Hepatocyte (in vitro differentiated cells): ENCODE measurements around the gene PCNT. TPM values are rescaled to one million over a fixed set of nuclear protein-coding genes. Genes with fewer than 3 reads are reported as not detected.
"Not testable (repeated sequence)": the region's sequence is repeated elsewhere in the genome, so short reads cannot be mapped to it uniquely, and the experiment has no call there.

Experiments used
- DNase-seq: peaks from one replicate; pipeline ENCODE4 v3.0.0-alpha.2; 2016; ENCODE audit warnings: low spot score
- H2AFZ ChIP-seq: fragments of 200-600 bp; sonication (generic); 2 replicates; pipeline ENCODE4 v1.6.0; 2016; ENCODE audit warnings: antibody characterized with exemption, mild to moderate bottlenecking
- H3K27ac ChIP-seq: fragments of 200-600 bp; sonication (generic); 2 replicates; pipeline ENCODE4 v1.5.1; 2016; ENCODE audit warnings: mild to moderate bottlenecking
- H3K27me3 ChIP-seq: fragments of 200-600 bp; sonication (generic); 2 replicates; pipeline ENCODE4 v1.6.1; 2016
- H3K36me3 ChIP-seq: fragments of 200-600 bp; sonication (generic); replicated peaks from 2 replicates; pipeline ENCODE4 v1.5.1; 2016; ENCODE audit warnings: low read depth; ENCODE audit not compliant: insufficient read depth
- H3K4me1 ChIP-seq: fragments of 200-600 bp; sonication (generic); 2 replicates; pipeline ENCODE4 v1.5.1; 2016; ENCODE audit warnings: mild to moderate bottlenecking, moderate library complexity; ENCODE audit not compliant: insufficient read depth
- H3K4me2 ChIP-seq: fragments of 200-600 bp; sonication (generic); 2 replicates; pipeline ENCODE4 v1.6.0; 2016
- H3K4me3 ChIP-seq: fragments of 200-600 bp; sonication (generic); 2 replicates; pipeline ENCODE4 v1.5.1; 2016; ENCODE audit warnings: mild to moderate bottlenecking
- H3K79me2 ChIP-seq: fragments of 200-600 bp; sonication (generic); 2 replicates; pipeline ENCODE4 v1.6.0; 2017; ENCODE audit warnings: mild to moderate bottlenecking
- H3K9me2 ChIP-seq: fragments of 200-600 bp; sonication (generic); replicated peaks from 2 replicates; pipeline ENCODE4 v1.6.0; 2017; ENCODE audit warnings: mild to moderate bottlenecking; ENCODE audit not compliant: insufficient read depth
- H3K9me3 ChIP-seq: fragments of 200-600 bp; sonication (generic); 2 replicates; pipeline ENCODE4 v1.5.1; 2016; ENCODE audit warnings: low read depth, mild to moderate bottlenecking
- H4K20me1 ChIP-seq: fragments of 200-600 bp; sonication (generic); 2 replicates; pipeline ENCODE4 v1.6.0; 2016; ENCODE audit warnings: mild to moderate bottlenecking; ENCODE audit not compliant: insufficient read depth, poor library complexity, severe bottlenecking
- CTCF ChIP-seq: fragments of 200-600 bp; sonication (generic); IDR thresholded peaks from 2 replicates; pipeline ENCODE4 v1.5.1; 2016; ENCODE audit warnings: antibody characterized with exemption, mild to moderate bottlenecking; ENCODE audit not compliant: poor library complexity
- EZH2 ChIP-seq: fragments of 200-600 bp; sonication (generic); IDR thresholded peaks from 2 replicates; pipeline ENCODE4 v1.6.1; 2016; ENCODE audit warnings: antibody characterized with exemption, mild to moderate bottlenecking, borderline replicate concordance
- EZH2phosphoT487 ChIP-seq: fragments of 200-600 bp; sonication (generic); IDR thresholded peaks from one replicate; pipeline ENCODE4 v1.6.1; 2018; ENCODE audit warnings: antibody characterized with exemption, mild to moderate bottlenecking, low read depth, moderate library complexity; ENCODE audit not compliant: unreplicated experiment, severe bottlenecking
- WGBS: methylation state at CpG from one replicate; pipeline ENCODE4 v1.1.6; 2016; ENCODE audit warnings: low lambda C conversion rate; ENCODE audit errors: missing lambda C conversion rate; 5-methylcytosine and 5-hydroxymethylcytosine counted together
- polyA plus RNA-seq: library from polyadenylated mRNA; unstranded; fragments of >200 nt; fragmentation: Nextera tagmentation; extraction: Ambion mirVana; gene quantifications from 2 replicates; pipeline ENCODE4 v1.2.1, GENCODE V29; 2016
- total RNA-seq: library from RNA; depleted of rRNA; stranded (reverse); fragments of >200 nt; gene quantifications from 2 replicates; pipeline ENCODE4 v1.2.3, GENCODE V29; 2014

Gene PCNT
- total and polyA plus RNA-seq, 2 experiments from 2014 or later = 11.5 to 14.3 TPM

- H3K9me3 ChIP-seq = no peaks in the 10 kb centered on the region
- WGBS = 100% methylated on average over 2 of the region's 2 CpGs
Measured at GRCh38 chr21:46308431-46308830, 15.5 kb upstream of the PCNT start.

GRCh38 chr21:46310260-46310659, 13.7 kb upstream of the PCNT start:
- H2AFZ ChIP-seq, H3K79me2 ChIP-seq, H3K4me1 ChIP-seq, H3K4me3 ChIP-seq, H3K4me2 ChIP-seq, H4K20me1 ChIP-seq, H3K9me3 ChIP-seq, H3K9me2 ChIP-seq, H3K27ac ChIP-seq, H3K27me3 ChIP-seq, DNase-seq, H3K36me3 ChIP-seq: not testable (repeated sequence)
- WGBS = over 99% methylated on average over 8 of the region's 8 CpGs

More at GRCh38 chr21:46308431-46308830, 15.5 kb upstream of the PCNT start:
- Histone ChIP-seq H3K27ac (no peak overlapping the region), H3K79me2 (no peaks in the 10 kb centered on the region), H3K27me3 (no peaks in the 10 kb centered on the region), H3K4me3 (no peak overlapping the region), H3K4me2 (no peak overlapping the region), H4K20me1 (no peaks in the 10 kb centered on the region), H2AFZ (no peak overlapping the region), H3K36me3 (no peaks in the 10 kb centered on the region), H3K4me1 (no peaks in the 10 kb centered on the region), H3K9me2 (no peaks in the 10 kb centered on the region)
- DNase-seq = no peak
- TF ChIP-seq EZH2 (no peak), EZH2phosphoT487 (no peak), CTCF (no peak)

- no peaks in the 10 kb centered on the region for H3K4me1 ChIP-seq
- no peaks in the 10 kb centered on the region for H3K9me3 ChIP-seq
- H2AFZ ChIP-seq = no peak overlapping the region
- no peak for DNase-seq
- H3K27me3 ChIP-seq = no peaks in the 10 kb centered on the region
- no peaks in the 10 kb centered on the region for H3K36me3 ChIP-seq
- H3K27ac ChIP-seq = no peak overlapping the region
- H3K79me2 ChIP-seq = no peaks in the 10 kb centered on the region
- no peaks in the 10 kb centered on the region for H4K20me1 ChIP-seq
- no peak for TF ChIP-seq EZH2phosphoT487
- no peak for TF ChIP-seq CTCF
- TF ChIP-seq EZH2 = no peak
- H3K4me2 ChIP-seq = no peak overlapping the region
- H3K9me2 ChIP-seq = no peaks in the 10 kb centered on the region
- no peak overlapping the region for H3K4me3 ChIP-seq
Measured at GRCh38 chr21:46311568-46311967, 12.4 kb upstream of the PCNT start.

- no peak overlapping the region for H3K27ac ChIP-seq
- H3K4me1 ChIP-seq = no peaks in the 10 kb centered on the region
- no peaks in the 10 kb centered on the region for H3K9me2 ChIP-seq
- no peaks in the 10 kb centered on the region for H3K27me3 ChIP-seq
- H2AFZ ChIP-seq = no peak overlapping the region
- 98% methylated on average over 5 of the region's 5 CpGs for WGBS
- no peaks in the 10 kb centered on the region for H3K9me3 ChIP-seq
- H3K36me3 ChIP-seq = no peaks in the 10 kb centered on the region
- no peaks in the 10 kb centered on the region for H4K20me1 ChIP-seq
- H3K4me3 ChIP-seq = no peak overlapping the region
- H3K79me2 ChIP-seq = no peaks in the 10 kb centered on the region
- no peak for DNase-seq
- H3K4me2 ChIP-seq = no peak overlapping the region
- no peak for TF ChIP-seq EZH2
- no peak for TF ChIP-seq EZH2phosphoT487
- TF ChIP-seq CTCF = no peak
Measured at GRCh38 chr21:46312949-46313348, 11.0 kb upstream of the PCNT start.
